Head of caudate nucleus (tissue), 42 donors: ENCODE measurements around the gene COL20A1.
"Not testable (repeated sequence)": the region's sequence is repeated elsewhere in the genome, so short reads cannot be mapped to it uniquely, and the experiment has no call there.

Experiments
- DNase-seq, 42 donors: peaks; one replicate each; pipeline versions ENCODE4 v3.0.0 to v3.0.0-alpha.2; 2020 to 2021; ENCODE audit warnings: mixed read lengths in 7 of 42
- intact Hi-C: fragments of 100-400 bp; cut with DNase I; formaldehyde crosslinking; loops from one replicate; pipeline ENCODE4 v1.15.0; 2022

Gene COL20A1

DNA sequence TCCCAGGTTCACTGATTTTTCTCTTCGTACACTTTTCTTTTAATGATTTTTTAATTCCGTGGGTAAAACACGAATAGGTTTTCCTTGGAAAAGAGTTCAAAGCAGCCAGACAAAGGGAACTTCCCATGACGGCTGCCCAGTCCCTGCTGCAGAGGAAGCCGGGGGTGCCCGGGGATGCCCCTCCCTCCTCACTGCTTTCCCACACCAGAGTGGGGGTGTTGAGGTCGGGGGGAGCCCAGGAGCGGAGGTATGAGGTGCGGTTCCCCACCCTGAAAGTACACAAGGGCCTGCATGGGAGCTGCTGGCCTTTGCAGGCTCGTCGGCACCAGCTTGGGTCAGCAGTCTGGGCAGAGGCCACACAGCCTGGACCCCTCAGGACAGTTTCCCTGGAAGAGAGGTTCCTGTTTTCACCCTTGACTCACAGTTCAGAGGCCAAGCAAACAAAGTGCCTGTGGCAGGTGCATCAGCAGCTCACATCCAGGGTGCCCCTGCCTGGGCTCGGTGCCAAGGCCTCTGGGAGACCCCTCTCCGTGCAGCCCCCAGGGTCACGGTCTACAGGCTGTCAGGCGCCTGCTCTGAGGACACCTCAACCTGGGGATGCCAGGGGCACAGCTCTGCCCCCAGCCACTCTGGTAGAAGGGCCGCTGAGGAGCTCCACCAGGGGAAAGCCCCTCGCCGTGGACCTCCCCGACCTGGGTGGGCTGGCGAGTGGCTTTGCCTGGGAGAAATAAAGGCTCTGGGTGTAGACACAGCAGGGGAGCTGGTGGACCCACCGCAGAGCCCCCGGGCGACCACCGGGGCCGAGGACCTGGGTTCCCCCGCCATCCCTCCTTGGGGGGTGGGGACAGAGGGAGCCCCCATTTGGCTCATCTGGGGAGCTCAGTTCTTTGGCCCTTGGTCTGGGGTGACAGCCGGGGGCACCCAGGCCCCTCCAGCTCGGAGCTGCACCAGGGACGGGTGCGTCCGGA lies 83.6 kb downstream of the COL20A1 start:
- intact Hi-C loops: no loop called here
- DNase-seq: no peak

DNA sequence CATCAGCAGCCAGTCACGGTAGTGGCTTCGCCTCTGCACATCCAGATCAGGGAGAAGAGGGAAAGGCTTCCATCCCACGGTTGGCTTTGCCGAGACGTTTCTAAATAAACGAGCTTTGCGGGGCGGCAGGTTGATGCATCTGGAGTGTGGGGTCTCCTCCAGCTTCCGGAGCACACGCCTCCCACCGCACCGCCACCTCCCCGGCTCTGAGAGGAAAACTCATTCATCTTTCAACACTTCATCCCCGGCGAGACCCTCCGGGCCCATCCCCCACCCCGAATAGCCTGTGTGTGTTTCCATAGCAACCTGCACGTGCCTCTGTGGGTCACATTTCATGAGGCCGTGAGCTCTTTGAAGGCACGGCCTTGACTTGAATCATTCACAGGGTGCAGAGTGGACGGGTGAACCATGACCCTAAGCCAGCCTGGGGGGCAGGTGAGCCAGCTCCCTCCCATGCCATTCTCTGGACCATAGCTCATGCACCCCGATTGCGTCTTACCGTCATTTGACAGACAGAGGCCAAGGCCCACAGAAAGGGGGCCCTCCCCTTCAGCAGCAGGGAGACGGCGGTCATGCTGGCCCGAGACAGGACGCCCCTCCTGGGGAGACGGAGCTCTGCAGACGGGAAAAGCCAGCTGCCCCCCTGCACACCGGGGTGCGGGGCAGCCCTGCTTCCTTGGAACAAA lies 84.4 kb downstream of the COL20A1 start:
- DNase-seq: no peak
- intact Hi-C loops: no loop called here

DNA sequence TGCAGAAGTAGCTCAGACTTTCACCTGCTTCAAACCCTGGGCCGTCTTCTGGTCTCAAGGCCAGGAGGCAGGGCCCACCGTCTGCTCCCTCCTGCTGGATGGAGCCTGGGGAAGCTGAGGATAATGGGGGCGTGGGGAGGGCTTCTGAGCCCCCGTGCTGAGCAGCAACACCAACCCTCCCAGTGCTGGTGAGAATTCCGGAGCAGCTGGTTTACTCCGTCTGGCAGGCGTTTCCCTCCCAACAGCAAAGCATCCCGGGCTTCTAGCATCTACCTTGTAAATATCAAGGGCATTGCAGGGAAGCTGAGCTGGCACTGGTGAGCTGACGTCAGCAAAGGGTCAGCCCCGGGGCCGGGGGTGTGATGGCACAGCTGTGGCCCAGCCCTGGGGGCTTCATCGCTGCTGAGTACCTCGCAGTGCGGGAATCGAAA lies 85.0 kb downstream of the COL20A1 start:
- no peak for DNase-seq
- intact Hi-C loops: no loop called here

DNA sequence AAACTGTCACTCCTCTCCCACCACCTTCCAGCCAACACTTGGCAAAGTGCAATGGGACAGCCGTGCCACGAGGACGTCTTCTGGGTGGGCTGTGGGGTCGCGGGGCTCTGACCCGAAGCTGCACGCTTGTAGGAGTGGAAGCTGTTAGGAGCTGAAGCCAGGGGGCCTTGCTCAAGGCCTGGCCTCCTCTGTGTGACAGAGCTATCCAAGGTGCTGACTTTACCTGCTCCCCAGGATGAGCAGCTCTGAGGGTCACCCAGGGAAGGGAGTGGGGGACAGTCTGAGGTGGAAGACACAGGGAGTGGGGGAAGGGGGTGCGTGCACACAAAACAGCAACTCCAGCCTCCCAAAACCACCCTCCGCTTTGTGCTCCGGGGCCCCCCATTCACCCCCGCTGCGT lies 85.6 kb downstream of the COL20A1 start:
- DNase-seq: no peak

DNA sequence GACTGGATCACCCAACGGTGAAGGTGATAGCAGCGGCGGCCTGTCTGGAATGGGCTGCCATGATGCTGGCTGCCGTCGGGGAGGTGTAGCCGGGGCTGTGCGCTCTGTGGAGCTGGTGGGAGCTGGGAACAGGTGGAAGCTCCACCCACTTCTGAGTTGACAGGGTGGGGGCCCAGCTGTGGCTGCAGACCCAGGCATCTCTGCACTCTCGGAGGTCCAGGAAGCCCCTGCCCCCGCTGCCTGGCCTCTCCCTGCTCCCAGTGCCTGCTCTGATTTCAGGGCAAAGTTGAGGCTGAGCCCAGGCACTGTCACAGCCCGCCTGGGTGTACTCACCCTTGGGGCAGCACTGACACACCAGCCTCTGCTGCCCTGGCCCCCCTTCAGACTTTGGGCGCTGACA lies 86.3 kb downstream of the COL20A1 start:
- intact Hi-C loops: no loop called here

More for the DNA sequence above, 85.6 kb downstream of the COL20A1 start:
- intact Hi-C loops: no loop called here

DNA sequence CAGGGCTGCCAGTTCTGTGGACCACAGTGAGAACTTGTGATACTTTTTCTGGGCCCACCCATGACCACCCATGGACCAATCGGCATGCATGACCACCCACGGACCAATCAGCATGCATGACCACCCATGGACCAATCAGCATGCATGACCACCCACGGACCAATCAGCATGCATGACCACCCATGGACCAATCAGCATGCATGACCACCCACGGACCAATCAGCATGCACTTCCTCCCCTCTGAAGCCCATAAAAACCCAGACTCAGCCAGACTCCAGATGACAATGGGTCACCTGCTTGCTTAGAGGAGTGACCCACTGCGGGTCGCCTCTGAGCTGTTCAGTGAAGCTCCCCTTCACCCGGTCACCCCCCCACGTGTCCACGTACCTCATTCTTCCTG lies 86.9 kb downstream of the COL20A1 start:
- intact Hi-C loops: loop anchor here (5.0 kb wide), 1 partner anchor 73 kb away; no protein-coding TSS in a partner anchor
- DNase-seq: not testable (repeated sequence)

More for the DNA sequence above, 86.3 kb downstream of the COL20A1 start:
- DNase-seq: no peak

DNA sequence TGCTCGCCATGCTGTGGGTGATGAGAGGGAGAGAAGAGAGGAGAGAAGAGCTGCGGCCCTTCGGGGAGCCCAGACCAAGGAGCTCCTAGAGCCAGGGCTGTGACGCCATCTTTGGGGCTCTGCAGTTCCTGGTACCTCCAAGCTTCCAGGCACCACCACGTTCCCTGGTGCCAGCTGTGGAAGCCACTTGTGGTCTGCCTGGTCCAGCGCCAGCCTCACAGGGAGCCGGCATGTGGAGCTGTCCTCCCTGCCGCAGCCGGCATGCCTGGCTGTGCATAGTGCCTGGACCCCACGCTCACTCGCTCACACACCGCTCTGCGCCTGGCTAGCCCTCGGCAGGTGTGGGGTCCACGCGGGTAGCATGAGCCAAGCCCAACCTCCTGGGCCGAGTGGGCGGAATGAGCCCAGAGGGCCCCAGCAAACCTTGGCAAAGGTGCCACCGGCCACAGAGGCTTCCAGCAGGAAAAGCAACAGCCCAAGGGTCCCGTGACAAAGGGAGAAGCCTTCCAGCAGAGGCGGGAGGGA lies 87.4 kb downstream of the COL20A1 start:
- no peak for DNase-seq
- intact Hi-C loops: loop anchor here (5.0 kb wide), 1 partner anchor 73 kb away; no protein-coding TSS in a partner anchor

DNA sequence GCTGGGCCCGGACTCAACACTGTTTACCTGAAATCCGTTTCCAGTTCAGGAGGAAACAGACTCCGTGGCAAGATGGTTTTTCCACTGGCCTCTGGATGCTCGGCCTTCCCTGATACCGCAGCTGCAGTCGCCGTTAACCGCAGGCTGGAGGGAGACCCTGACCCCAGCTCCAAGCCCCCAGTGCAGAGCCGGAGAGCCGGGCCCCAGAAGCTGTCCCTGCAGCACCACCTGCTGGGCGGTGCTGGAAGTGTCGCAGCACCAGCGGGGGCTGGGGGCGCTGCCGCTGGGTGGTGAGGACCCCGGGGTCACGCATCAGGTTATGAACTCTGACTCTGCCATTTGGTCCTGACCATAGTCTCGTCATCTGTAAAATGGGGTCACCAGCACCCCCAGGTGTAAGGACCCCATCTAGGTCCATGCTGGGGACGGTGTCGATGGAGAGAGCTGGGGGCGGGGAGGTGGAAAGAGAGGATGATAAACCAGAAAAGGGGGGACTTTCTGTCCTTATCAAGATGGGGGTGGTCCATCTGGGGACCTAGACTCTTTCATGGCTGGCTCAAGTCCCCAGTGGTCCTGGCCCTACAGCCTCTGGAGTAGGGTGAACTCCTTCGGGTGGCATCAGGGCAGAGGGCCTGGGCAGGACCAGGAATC lies 88.9 kb downstream of the COL20A1 start:
- intact Hi-C loops: loop anchor here (5.0 kb wide), 1 partner anchor 75 kb away; no protein-coding TSS in a partner anchor
- peak in 24 of 42 donors; percentile 19 to 72 (median 48) for DNase-seq

DNA sequence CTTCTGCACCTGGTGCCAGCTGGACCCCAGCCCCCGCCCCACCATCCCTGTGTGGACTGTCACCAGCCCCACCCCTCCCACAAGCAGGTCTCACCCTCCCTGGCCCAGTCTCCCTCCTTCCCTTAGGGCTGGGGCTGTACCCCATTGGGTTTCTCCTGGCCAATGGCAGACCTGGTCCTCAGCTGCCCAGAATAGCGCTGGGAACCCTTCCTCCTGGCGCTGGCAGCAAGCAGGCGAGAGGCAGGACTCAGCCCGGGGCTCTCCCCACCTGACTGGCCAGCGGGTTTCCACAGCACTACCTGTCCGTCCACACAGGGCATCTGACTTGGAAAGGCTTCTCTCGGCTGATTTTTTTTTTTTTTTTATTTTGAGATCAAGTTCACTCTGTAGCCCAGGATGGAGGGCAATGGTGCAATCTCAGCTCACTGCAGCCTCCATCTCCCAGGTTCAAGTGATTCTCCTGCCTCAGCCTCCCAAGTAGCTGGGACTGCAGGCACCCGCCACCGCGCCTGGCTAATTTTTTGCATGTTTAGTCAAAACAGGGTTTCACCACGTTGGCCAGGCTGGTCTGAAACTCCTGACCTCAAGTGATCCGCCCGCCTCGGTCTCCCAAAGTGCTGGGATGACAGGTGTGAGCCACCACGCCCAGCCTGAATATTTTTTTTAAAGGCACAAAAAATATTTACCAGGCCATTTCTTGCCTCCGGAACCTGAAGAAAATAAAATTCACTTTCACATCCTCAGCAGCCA lies 89.7 kb downstream of the COL20A1 start:
- intact Hi-C loops: loop anchor here (5.0 kb wide), 1 partner anchor 75 kb away; no protein-coding TSS in a partner anchor
- no peak for DNase-seq

DNA sequence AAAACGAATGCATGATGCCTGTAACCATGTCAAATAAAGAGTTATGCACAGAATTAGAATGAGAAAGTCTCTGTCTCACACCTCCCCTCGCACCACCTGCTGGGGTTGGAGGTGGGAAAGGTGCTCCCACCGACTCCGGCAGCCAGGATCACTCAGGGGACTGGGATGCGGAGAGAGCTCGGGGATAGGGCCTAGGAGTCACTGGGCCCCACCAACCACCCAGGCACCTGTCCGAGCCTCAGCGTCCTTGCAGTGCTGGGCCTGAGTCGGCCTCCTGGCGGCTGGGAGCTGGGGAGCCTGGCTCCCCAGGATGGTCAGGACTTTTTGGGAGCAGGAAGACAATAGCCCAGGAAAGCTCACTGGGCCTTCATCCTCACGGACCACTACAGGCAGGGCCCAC lies 90.6 kb downstream of the COL20A1 start:
- DNase-seq: no peak
- intact Hi-C loops: loop anchor here (5.0 kb wide), 1 partner anchor 76 kb away; no protein-coding TSS in a partner anchor

DNA sequence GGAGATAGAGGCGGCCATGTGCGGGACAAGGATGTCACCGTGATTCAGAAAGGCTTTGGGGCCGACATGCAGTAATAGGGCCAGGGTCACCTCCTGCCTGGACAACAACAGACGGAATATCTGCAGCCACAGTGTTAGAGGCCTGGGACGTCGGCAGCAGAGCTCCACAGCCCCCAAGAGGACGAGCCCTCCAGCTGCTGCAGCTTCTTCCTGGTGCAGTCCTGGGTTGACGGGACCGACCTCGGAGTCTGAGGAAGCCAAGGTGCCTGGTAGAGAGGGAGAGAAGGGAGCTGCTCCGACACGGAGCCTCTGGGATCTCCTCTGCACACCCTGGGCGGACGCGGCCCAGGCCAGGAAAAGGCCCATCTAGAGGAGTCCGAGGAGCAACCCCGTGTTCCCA lies 91.3 kb downstream of the COL20A1 start:
- intact Hi-C loops: loop anchor here (5.0 kb wide), 1 partner anchor 77 kb away; no protein-coding TSS in a partner anchor
- DNase-seq: no peak
